ENCODE measurements around the gene LHX1.

DNA sequence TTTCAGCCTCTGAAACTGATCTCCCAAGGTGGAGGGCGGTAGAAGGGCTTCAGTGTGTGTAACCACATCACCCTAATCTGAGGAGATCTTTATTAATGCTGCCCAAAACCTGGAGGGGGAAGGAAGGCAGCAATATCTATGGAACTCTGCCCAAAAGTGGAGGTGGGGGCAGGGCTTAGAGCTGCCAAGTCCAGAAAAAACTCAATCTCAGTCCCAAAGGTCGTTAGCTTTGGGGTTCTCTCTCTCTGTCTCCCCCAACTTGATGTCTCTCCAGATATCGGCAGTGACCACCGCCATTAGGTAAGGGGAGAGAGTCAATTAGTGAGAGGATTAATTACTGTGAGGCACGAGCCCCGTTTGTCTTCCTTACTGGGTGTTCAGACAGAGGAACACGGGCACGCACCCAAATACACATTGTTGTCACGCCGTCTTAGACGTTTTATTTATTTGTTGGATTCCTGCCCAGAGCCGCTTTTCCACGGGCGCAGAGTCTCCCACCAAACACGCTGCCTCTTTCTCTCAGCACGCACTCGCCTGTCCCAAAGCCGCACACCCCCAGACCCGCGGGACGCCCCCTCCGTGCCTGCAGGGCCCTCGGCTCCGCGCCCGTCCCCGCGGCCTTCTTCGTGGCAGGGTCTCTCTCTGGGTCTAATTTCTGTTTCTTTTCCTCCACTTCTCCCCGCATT is 5.4 kb upstream of the LHX1 start:
- TF ChIP-seq, protein P1, sequence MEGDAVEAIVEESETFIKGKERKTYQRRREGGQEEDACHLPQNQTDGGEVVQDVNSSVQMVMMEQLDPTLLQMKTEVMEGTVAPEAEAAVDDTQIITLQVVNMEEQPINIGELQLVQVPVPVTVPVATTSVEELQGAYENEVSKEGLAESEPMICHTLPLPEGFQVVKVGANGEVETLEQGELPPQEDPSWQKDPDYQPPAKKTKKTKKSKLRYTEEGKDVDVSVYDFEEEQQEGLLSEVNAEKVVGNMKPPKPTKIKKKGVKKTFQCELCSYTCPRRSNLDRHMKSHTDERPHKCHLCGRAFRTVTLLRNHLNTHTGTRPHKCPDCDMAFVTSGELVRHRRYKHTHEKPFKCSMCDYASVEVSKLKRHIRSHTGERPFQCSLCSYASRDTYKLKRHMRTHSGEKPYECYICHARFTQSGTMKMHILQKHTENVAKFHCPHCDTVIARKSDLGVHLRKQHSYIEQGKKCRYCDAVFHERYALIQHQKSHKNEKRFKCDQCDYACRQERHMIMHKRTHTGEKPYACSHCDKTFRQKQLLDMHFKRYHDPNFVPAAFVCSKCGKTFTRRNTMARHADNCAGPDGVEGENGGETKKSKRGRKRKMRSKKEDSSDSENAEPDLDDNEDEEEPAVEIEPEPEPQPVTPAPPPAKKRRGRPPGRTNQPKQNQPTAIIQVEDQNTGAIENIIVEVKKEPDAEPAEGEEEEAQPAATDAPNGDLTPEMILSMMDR (IDR thresholded peaks at IDR 0.05; ENCODE audit: low read depth, low read length, poor library complexity, severe bottlenecking) = no peak
- peak; percentile 93 for TF ChIP-seq EZH2phosphoT487 (IDR thresholded peaks at IDR 0.05; ENCODE audit: borderline replicate concordance, low read length)
